Skeletal muscle tissue (tissue), 4 donors: ENCODE results near the gene CENPO. TPM values are rescaled to one million over a fixed set of nuclear protein-coding genes. Genes with fewer than 3 reads are reported as not detected.
A peak's percentile ranks its signal among the peaks of the same experiment; 100 is the strongest.

Experiments used
- H3K27ac ChIP-seq: one replicate; pipeline ENCODE4 v1.7.0; 2013; ENCODE audit warnings: mild to moderate bottlenecking, low read depth, low read length, inconsistent platforms
- H3K27me3 ChIP-seq, 3 donors: one replicate each; pipeline ENCODE4 v1.7.0; 2013; ENCODE audit warnings: low read length in 3 of 3; ENCODE audit not compliant: control insufficient read depth in 3 of 3, insufficient read depth in 3 of 3
- H3K36me3 ChIP-seq, 3 donors: one replicate each; pipeline ENCODE4 v1.7.0; 2013; ENCODE audit warnings: low read length in 3 of 3; ENCODE audit not compliant: control insufficient read depth in 3 of 3, insufficient read depth in 3 of 3
- H3K4me1 ChIP-seq, 3 donors: one replicate each; pipeline ENCODE4 v1.7.0; 2013; ENCODE audit warnings: low read length in 3 of 3, mild to moderate bottlenecking in 3 of 3; ENCODE audit not compliant: control insufficient read depth in 3 of 3, insufficient read depth in 3 of 3
- H3K4me3 ChIP-seq, 3 donors: one replicate each; pipeline ENCODE4 v1.7.0; 2013; ENCODE audit warnings: low read length in 3 of 3
- H3K9ac ChIP-seq, 3 donors: one replicate each; pipeline ENCODE4 v1.7.0; 2013; ENCODE audit warnings: low read length in 3 of 3, mild to moderate bottlenecking in 3 of 3, moderate library complexity in 2 of 3, low read depth in 1 of 3
- H3K9me3 ChIP-seq, 3 donors: one replicate each; pipeline ENCODE4 v1.7.0; 2013; ENCODE audit warnings: low read length in 3 of 3; ENCODE audit not compliant: control insufficient read depth in 3 of 3
- total RNA-seq: library from RNA; depleted of rRNA; stranded (reverse); fragments of >200 nt; gene quantifications from one replicate; pipeline ENCODE4 v1.2.3, GENCODE V29; 2014
- donor health status: Osteomylitis.

CENPO gene
- total RNA-seq, 1 donor from 2014 or later = 6.8 TPM

DNA sequence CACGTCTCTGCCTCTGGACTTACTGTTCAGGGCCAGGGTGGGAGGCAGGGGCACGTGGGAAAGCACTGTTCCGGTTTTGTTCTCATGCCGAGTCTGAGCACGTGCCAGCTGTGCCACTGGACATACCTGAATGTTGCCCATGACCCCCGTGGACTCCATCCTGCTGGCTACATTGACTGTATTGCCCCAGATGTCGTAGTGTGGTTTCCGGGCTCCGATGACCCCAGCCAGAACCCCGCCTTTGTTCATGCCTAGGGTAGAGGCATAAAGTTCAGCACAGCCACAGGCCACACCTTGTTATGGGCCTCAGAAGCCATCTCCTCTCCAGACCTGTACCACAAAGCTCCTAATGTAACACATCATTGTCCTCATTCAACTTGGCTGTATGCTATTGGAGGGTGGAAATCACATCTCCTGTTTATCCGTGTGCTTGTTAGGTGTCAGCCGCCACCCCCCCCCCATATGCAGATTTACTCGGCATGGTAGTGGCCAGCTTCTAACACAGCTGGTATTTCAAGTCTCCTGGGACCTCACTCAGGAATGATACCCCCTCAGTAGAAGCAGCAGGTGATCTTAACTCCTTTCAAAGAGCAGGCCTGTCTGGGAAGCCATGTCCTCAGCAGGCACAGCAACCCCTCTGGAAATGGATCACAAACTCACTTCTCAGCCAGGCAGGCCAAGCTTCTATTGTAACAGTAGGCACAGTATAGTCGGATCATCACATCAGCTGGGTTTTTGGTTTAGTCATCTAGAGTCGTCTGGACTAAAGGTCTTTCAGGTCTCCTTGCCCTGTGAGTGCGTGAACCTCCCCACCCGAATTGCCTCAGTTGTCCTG lies 27.6 kb downstream of the CENPO start:
- H3K4me3 ChIP-seq = no peak overlapping the region
- no peaks in the 10 kb centered on the region for H3K9me3 ChIP-seq
- H3K36me3 ChIP-seq = peaks cover 7 to 24% (median 16%) of the 10 kb centered on the region in 3 donors
- H3K4me1 ChIP-seq = no peaks in the 10 kb centered on the region
- no peak overlapping the region for H3K9ac ChIP-seq
- no peak overlapping the region for H3K27ac ChIP-seq
- H3K27me3 ChIP-seq = no peaks in the 10 kb centered on the region

DNA sequence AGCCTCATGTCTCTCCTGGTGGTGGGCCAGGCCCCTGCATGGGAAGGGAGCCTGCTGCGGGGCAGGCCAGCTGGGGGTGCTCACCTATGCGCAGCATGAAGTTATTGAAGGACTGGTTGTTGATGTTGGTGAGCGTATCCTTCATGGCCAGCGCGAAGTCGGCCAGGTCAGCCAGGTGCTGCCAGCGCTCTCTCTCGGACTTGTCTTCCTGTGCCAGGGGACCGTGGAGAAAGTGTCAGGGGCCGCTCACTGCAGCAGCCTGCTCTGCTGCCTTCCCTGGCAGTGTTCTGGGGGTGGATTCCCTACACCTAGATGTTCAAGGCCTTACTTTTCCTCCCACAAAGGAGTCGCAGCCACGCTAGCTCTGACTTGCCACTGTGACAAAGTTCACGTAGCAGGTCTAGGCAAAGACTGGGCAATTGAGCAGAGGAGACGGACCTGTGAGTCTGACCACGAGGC lies 28.2 kb downstream of the CENPO start:
- Histone ChIP-seq H3K27ac (no peak overlapping the region), H3K4me1 (no peaks in the 10 kb centered on the region), H3K4me3 (no peak overlapping the region), H3K9me3 (no peaks in the 10 kb centered on the region), H3K27me3 (no peaks in the 10 kb centered on the region), H3K9ac (no peak overlapping the region), H3K36me3 (peaks cover 7 to 22% (median 16%) of the 10 kb centered on the region in 3 donors)

- peaks cover 7 to 21% (median 16%) of the 10 kb centered on the region in 3 donors for H3K36me3 ChIP-seq
- no peaks in the 10 kb centered on the region for H3K27me3 ChIP-seq
- peaks cover 1 to 3% (median 2%) of the 10 kb centered on the region in 3 donors for H3K4me1 ChIP-seq
- no peak overlapping the region for H3K27ac ChIP-seq
- no peaks in the 10 kb centered on the region for H3K9me3 ChIP-seq
- no peak overlapping the region for H3K4me3 ChIP-seq
- no peak overlapping the region for H3K9ac ChIP-seq
Observed at GRCh38 chr2:24822049-24822706, 29.0 kb downstream of the CENPO start.

- no peak overlapping the region for H3K9ac ChIP-seq
- H3K36me3 ChIP-seq = peaks cover 7 to 18% (median 16%) of the 10 kb centered on the region in 3 donors
- H3K4me3 ChIP-seq = no peak overlapping the region
Observed at GRCh38 chr2:24824071-24824588, 30.9 kb downstream of the CENPO start.

DNA sequence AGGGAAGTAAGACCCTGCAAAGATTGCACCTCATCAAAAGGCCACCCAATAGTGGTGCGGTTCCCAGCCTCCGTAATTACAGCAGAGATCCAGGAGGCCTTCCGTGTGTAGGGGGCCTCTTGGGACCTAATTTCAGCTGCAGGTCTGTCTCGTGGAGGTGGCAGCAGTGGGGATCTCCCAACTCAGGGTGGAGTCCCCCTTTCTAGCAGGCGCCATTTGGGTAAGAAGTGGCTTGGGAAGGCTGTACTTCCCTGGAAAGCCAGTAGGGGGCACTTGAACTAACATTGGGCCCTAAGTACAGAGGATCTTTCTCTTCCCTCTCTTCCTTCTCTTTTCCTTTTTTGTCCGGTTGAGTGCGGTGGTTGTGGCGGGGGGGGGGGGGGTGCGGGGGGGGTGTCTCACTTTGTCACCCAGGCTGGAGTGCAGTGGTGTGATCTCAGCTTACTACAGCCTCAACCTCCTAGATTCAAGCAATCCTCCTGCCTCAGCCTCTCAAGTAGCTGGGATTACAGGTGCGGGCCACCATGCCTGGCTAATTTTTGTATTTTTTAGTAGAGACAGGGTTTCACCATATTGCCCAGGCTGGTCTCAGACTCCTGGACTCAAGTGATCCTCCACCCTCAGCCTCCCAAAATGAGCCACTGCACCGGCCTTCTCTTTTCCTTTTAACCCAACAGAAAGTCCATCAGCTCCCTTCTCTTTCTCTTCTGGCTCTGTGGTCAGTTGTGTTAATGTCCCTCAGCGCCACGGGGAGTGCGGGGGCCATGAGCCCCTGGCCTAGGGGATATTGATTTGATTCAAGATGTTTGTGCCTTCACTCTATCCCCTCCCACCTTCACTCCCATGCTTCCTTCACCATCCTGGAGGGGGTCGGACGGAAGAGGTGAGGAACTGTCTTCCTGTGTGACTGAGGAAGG lies 32.0 kb downstream of the CENPO start:
- H3K4me1 ChIP-seq = peaks cover 12 to 14% (median 12%) of the 10 kb centered on the region in 3 donors
- no peak overlapping the region for H3K4me3 ChIP-seq
- H3K9me3 ChIP-seq = no peaks in the 10 kb centered on the region
- peaks cover 5 to 15% (median 13%) of the 10 kb centered on the region in 3 donors for H3K36me3 ChIP-seq
- no peak overlapping the region for H3K27ac ChIP-seq
- peaks cover 0 to 4% (median 3%) of the 10 kb centered on the region in 3 donors for H3K27me3 ChIP-seq
- H3K9ac ChIP-seq = no peak overlapping the region

More at GRCh38 chr2:24824071-24824588, 30.9 kb downstream of the CENPO start:
- no peak overlapping the region for H3K27ac ChIP-seq
- no peaks in the 10 kb centered on the region for H3K9me3 ChIP-seq
- peaks cover 12 to 14% (median 12%) of the 10 kb centered on the region in 3 donors for H3K4me1 ChIP-seq
- H3K27me3 ChIP-seq = peaks cover 0 to 4% (median 3%) of the 10 kb centered on the region in 3 donors

GRCh38 chr2:24825883-24826772 lies 32.9 kb downstream of the CENPO start:
- Histone ChIP-seq H3K27ac (no peak overlapping the region), H3K9ac (no peak overlapping the region), H3K4me3 (no peak overlapping the region), H3K27me3 (peaks cover 0 to 4% (median 3%) of the 10 kb centered on the region in 3 donors), H3K4me1 (peaks cover 12 to 14% (median 12%) of the 10 kb centered on the region in 3 donors), H3K9me3 (no peaks in the 10 kb centered on the region), H3K36me3 (peaks cover 4 to 8% (median 6%) of the 10 kb centered on the region in 3 donors)

DNA sequence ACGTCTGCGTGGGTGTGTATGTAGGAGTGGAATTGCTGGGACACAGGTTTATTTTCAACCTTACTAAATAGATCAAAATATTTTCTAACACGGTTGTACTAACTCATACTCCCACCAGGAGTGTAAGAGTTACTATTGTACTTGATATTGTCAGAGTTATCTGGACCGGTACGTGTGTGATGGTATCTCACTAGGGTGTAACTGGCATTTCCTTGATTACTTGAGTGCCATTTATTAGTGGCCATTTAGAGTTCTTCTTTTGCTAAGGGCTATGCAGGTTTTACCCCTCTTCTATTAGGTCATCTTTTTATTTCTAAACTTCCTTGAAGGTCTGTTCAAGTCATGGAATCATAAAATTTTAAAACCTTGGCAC lies 33.5 kb downstream of the CENPO start:
- Histone ChIP-seq H3K36me3 (peaks cover under 1 to 2% (median 2%) of the 10 kb centered on the region in 3 donors), H3K27me3 (peaks cover 0 to 4% (median 3%) of the 10 kb centered on the region in 3 donors), H3K27ac (no peak overlapping the region)

DNA sequence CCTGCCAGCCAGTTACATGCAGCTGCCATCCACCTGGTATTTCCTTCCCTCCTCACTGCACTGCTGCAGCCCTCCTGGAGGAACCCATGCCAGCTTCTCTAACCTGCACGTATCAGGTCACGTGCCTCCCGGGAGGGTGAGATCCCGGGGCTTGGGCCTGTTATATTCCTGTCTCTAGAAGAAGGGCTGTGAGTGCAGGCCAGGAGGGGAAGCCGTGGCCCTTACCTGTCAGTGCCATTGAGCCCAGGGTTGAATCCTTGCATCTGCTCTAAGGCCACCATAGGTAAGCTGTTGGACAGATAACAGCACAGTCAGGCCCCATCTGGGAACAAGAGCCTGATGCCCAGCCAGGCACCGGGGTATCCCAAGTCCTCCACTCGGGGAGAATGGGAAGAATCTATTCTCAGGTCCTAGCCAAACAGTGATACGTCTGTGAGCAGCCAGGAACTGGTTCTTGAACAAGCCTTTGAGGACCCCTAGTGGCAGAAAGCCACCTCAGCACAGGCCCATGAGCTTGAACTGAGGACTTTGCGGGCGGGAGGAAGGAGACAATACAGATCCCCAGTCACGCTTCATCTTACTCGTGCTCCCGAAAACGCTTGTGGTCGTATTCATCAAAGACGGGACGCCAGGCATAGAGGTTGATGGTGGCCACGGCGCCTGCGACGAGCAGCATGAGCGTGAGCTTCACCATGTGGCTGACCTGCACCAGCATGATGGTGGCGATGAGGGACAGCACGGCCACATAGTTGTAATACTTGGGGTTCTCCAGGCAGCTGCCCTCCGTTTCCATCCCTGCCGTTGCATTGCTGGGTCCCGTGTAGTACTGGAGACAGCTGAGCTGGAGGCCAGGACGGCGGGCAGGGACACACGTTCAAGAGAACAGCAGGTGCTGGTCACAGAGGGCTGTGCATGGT lies 34.4 kb downstream of the CENPO start:
- H3K27me3 ChIP-seq = peaks cover 0 to 4% (median 3%) of the 10 kb centered on the region in 3 donors
- no peak overlapping the region for H3K27ac ChIP-seq

More for the DNA sequence above, 33.5 kb downstream of the CENPO start:
- H3K9me3 ChIP-seq = no peaks in the 10 kb centered on the region
- no peak overlapping the region for H3K4me3 ChIP-seq
- peaks cover 12 to 14% (median 12%) of the 10 kb centered on the region in 3 donors for H3K4me1 ChIP-seq
- no peak overlapping the region for H3K9ac ChIP-seq

More for the DNA sequence above, 34.4 kb downstream of the CENPO start:
- Histone ChIP-seq H3K36me3 (no peaks in the 10 kb centered on the region), H3K9me3 (no peaks in the 10 kb centered on the region), H3K4me3 (peak overlapping the region; percentile 19 to 61 (median 52)), H3K4me1 (peaks cover 14 to 17% (median 16%) of the 10 kb centered on the region in 3 donors), H3K9ac (peak overlapping the region in 1 of 3 donors; percentile 40)
